Measurements from ENCODE around the gene DOCK7.

The DOCK7 gene

DNA sequence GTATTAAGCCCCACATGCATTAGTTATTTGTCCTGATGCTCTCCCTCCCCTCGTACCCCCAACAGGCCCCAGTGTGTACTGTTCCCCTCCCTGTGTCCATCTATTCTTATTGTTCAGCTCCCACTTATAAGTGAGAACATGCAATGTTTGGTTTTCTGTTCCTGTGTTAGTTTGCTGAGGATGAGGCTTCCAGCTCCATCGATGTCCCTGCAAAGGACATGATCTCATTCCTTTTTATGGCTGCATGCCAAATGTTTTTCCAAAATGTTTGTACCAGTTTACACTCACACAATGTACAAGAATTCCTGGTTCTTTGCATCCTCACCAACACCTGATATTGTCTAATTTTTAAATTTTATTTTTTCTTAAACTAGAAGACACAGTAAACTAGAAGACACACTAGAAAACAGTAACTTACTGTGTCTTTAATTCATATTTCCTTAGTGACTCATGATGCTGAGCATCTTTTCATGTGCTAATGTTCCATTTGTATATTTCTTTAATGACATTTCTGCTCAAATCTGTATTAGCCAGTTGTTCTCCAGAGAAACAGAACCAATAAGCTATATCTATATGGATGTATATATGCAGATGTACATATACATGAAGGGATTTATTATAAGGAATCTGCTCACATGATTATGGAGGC, 270.7 kb downstream of the DOCK7 start:
- DNase-seq (ENCODE audit: low spot score), result no peak

DNA sequence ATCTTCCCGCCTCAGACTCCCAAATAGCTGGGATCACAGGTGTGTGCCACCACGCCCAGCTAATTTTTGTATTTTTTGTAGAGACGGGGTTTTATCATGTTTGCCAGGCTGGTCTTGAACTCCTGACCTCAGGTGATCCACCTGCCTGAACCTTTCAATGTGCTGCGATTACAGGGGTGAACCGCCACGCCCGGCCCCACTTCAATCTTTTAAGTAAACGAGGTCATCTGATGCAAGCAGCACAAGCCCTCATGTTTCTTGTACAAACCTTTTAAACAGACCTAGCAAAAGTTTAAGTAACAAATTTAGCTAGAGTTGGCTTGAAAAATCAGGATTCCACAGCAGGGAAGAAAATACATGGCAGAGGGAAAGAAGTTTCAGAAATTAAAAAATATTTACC, 272.5 kb downstream of the DOCK7 start:
- no peak for DNase-seq (ENCODE audit: low spot score)

DNA sequence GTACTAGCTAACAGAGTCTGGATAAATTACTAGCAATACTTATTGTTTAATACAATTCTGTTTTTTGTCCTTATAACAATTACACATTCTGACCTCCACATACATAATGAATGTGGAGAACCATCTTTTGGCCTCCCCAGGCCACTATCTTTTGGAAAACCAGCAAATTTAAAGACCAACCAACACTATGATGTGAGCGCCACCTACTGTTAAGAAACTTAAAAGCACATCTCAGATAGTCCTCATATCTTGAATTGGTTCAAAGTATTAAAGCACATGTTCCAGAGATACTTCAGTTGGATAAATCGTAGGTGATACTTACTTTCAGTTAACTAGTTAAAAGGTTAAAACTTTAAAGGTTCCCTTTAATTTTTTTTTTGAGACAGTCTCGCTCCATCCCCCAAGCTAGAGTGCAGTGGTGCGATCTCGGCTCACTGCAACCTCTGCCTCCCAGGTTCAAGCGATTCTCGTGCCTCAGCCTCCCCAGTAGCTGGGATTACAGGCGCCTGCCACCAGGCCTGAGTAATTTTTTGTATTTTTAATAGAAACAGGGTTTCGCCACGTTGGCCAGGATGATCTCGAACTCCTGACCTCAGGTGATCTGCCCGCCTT, 280.7 kb downstream of the DOCK7 start:
- DNase-seq (ENCODE audit: low spot score), result peak; percentile 64

DNA sequence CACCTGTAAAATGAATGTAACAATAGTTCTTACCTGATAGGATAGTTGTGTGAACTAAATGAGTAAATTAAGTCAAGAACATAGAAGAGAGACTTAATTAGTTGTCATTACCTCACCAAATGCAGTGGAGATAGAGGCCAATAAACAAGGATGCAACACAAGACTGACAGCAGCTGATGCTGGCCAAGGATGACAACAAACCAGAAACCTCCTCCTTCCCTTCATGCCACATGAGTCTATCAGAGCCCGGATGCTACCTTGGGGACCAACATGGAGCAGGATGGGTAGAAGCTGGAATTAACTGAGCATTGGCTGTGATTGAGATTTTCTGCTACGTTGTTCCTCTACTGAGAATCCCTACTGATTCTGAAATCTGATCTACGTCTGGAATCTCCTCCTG, 281.6 kb downstream of the DOCK7 start:
- no peak for DNase-seq (ENCODE audit: low spot score)

DNA sequence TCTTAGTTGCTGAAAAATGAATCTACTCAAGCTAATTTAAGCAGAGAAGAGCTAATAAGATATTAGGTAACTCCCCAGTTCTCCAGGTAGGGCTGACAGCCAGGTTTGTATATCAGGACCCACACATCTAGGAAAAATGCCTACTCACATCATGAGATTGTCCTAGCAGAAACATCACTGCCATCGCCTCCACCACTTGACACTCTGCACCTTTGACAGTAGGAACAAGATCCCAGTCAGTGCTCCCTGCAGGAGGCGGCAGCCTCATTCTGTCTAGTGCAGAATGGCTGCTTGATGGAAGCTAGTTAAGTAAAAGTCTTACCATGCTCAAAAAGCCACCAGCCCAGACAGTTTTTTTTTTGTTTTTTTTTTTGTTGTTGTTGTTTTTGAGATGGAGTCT, 282.9 kb downstream of the DOCK7 start:
- no peak for DNase-seq (ENCODE audit: low spot score)
